CMK (cell line): ENCODE data around the gene MZT1.
"Not testable (repeated sequence)": the region's sequence is repeated elsewhere in the genome, so short reads cannot be mapped to it uniquely, and the experiment has no call there.

Experiments used
- DNase-seq: peaks from one replicate; pipeline ENCODE4 v3.0.0-alpha.2; 2010; ENCODE audit warnings: low read depth

MZT1 gene, protein sequence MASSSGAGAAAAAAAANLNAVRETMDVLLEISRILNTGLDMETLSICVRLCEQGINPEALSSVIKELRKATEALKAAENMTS

DNA sequence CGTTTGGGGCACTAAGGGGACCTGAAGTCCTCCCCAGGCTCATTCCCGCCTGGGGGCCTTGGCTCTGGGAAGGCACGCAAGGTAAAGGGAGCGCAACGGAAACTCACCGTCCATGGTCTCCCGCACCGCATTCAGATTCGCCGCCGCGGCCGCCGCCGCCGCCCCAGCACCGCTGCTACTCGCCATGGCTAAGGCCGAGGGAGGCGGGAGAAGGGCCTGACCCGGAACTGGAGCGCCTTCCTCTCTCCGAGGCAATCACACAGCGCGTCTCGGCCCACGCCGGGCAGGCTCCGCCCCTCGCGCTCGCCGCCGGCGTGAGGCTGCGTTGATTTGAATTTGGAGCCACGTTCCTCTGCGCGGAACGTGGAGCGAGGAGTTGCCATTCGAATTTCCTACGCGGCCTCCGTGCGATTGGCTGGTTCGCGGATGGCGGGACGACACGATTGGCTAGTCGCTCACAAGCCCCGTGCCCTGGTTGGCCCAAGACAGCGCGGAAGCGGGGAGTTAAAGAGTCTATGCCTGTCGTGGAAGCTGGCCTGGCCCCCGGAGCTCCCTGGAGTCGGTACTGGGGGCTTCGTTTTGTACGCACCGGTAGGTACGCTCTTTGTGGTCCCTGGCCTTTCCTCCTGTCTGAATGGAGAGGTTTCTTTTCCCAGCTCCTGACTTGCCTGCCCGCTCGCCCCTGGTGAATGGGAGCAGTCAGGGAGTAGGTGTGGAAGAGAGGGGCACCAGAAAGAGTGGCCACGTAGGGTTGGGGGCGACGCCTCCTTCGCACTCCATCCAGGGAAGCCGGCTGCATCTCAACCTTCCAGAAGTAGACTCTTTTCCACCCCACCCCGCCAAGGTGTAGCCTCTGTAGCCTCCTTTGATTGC, at the start of gene MZT1, which contains the start of gene BORA:
TSS of gene MZT1 (minus strand) at position 213 of the 873 bp plus-strand sequence. CDS start at position 186, 27 bp downstream.
TSS of gene BORA (plus strand) at position 507 of the 873 bp plus-strand sequence. CDS start 1,018 bp downstream, outside the sequence.
- peak; percentile 93 for DNase-seq

DNA sequence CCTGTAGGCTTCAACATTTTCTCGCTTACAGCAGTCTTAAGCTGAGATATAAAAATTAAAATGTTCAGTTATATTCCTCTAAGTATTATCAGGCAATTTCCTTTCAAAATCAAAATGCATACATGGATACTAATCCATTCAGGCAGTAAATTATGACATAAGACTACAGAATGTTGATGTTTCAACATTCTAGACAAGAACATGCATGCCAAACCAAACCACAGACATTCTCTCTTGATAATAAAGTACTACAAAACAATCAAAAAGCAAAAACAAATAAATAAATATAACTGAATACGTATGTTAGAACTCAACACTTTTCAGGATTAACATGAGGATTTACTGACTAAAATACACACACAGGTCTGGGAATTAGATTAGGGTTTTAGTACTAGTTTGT, 46.6 kb upstream of the MZT1 start:
- DNase-seq, result no peak

DNA sequence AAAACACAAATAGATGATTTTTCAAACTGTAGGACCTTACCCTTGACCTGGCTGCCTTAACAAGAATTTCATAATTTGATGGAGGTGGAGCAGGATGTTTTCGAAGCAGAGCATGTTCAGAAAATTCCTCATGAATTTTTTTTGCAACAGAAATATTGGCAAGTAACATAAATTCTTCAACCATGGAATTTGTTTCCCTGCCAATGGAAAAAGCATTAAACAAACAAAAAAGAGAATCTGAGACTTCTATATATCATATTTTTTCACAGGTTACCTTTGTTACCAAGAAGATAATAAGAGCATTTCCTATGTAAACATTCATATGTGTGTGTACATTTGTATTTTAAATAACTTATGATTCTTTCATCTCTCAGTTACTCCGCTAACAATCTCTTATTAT, 36.0 kb upstream of the MZT1 start:
- no peak for DNase-seq

DNA sequence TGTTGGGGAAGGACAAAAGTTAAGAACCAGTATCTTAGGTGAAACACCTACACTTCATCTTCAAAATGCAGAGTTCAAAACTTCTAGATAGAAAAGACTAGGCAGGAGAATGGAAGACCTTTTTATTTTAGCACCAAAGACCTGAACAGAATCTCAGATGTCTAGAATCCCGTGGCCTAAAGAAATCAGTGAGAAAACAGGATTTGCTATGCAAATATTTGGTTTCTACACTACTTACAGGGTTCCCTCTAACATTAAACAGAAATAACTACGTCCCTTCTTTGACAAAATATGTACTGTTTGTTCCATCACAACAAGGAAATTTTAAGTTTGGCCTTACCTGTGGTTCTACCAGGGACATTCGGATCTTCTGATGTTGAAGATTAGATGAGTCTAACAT, 32.8 kb upstream of the MZT1 start:
- DNase-seq, result no peak

DNA sequence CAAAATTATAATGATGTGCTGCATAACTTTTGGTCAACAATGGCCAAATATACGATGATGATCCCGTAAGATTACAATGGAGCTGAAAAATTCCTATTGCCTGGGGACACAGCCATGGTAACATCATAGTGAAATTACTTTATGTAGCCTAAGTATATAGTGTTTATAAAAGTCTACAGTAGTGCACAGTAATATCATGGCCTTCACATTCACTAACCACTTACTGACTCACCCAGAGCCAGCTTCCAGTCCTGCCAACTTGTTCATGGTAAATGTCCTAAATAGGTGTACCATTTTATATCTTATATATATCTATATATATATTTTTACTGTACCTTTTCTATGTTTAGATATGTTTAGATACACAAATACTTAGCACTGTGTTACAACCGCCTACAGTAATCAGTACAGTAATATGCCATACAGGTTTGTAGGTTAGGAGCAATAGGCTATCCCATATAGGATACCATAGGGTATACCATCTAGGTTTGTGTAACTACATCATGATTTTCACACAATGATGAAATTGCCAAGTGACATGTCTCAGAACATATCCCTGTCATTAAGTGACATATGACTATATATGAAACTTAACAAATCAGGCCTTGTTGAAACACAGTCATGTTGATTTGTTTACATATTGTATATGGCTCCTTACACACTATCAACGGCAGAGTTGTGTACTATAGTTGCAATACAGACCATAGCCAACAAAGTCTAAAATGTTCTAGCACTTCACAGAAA, 30.5 kb upstream of the MZT1 start:
- DNase-seq, result no peak

DNA sequence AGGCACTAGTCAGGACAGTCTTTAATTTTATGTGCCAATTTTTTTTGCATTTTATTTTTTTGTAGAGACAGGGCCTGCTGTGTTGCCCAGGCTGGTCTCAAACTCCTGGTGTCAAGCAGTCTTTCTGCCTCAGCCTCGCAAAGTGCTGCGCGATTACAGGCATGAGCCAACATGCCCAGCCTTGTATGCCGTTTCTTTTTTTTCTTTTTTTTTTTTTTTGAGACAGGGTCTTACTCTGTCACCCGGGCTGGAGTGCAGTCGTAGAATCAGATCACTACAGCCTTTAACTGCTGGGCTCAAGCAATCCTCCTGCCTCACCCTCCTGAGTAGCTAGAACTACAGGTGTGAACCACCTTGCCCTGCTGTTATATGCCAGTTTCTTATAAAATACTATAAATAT, 26.7 kb upstream of the MZT1 start:
- no peak for DNase-seq

DNA sequence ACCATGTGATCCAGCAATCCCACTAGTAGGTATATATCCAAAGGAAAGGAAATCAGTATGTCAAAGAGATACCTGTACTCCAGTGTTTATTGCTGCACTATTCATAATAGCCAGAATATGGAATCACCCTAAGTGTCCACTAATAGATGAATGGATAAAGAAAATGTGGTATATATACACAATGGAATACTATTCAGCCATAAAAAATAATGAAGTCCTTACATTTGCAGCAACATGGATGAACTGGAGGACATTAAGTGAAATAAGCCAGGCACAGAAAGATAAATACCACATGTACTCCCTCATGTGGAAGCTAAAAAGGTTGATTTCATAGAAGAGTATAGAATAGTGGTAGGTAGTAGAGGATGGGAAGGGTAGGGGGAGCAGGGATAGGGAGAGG, 23.8 kb upstream of the MZT1 start:
- no peak for DNase-seq

DNA sequence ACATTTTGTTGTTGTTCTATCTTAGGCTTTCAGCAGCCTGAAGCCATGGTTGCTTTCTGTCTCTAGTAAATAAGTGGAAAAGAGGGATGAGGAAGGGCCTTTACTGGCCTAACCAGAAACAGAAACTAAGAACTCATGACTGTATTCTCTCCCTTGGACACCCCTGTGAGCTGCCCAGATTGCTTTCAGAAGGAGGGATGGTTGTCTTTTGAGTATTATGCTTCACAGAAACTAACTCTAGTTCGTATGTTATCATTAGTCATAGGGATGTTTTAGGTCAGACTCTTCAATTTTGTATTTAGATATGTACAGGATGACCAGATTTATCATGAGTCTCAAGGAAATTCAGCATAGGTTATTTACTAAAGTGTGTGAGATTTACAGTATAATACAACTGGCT, 17.8 kb upstream of the MZT1 start:
- no peak for DNase-seq

DNA sequence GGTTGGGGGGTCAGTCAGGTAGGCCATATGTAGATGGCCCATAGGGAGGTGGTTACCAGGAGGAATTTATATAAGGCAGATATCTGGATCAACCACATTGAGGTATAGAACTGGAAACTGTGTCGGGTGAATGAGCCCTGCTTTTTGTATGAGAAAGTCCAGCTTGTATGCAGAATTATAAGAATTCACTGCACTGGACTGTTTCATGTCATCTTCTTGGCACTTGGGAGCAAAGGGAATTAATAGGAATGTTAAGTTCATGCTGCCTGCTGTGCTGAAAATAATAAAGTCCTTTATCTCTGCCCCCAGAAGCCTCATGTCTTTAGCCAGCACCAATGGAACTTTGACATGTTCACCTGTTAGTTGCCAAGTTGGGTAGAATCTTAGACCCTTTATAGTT, 12.6 kb upstream of the MZT1 start:
- DNase-seq, result no peak

DNA sequence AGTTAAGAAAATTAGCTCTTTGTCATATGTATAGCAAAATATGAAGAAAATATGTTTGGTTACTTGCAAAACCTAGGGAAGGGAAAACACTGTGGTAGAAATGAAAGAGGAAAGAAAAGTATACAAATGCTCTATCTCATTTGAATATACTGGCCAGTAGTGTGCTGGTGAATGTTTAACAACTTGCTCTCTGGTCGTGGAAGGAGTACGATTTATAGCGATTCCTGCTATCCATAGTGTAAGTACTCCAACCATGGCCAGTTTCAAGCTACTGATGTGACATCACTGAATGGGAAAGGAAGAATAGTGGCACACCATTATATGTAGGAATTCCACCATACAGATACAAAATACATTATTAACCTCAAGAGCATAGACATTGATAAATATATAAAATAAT, 9.6 kb upstream of the MZT1 start:
- no peak for DNase-seq

DNA sequence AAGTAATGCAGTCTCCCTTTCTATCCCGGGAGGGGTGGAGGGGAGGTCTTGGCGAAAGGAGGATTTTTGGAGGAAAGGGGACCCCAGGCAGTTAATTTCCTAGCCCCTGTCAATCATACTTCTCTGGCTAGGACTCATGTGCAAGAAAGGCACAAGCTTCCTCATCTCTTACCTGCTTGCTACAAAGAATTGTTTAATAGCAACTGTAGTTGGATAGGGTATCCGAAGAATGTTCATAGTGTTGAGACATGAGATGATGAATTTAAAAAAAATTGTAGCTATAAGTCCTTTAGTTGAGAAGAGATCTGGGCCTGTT, 819 bp upstream of the MZT1 start:
- no peak for DNase-seq

DNA sequence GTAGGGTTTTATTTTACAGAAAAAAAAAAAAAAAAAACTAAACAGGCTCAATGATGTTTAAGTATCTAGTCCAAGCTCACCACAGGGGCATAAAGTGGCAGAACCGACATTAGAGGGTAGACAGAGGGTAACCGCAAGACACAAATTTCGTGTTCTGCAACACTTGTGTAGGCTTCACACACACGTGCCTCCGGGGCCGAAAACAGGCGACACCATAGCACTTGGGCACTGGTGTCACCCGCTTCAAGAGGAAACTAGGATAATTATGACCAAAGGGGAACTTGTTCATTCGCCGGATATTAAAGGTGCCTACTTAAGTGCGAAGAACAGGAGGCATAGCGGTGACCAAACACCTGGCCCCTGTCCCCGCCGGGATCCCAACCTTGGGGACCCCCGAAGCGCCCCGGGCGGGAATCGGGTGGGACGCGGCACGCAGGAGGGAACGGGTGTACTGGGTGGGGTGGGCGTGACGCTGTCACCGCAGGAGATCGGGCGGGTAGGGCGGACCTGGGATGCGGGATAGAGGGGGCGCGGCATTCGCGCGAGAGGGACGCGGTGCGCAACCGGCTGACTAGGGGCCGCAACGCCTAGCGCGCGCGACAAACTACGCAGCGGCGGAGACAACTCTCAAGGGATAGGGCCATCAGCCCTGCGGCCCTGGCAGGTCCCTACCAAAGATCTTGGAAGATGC, 558 bp downstream of the MZT1 start:
- DNase-seq, result peak; percentile 49

DNA sequence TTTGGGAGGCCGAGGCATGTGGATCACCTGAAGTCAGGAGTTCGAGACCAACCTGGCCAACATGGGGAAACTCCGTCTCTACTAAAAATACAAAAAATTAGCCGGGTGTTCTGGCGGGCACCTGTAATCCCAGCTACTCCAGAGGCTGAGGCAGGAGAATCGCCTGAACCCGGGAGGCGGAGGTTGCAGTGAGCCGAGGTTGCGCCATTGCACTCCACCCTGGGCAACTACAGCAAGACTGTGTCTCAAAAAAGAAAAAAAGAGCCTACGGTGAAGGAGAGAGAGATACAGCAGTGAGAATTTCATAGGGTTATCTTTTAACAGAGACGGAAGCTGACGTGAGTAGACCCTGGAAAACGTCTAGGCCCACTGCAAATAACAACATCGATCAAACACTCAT, 1.2 kb downstream of the MZT1 start:
- DNase-seq, result not testable (repeated sequence)

DNA sequence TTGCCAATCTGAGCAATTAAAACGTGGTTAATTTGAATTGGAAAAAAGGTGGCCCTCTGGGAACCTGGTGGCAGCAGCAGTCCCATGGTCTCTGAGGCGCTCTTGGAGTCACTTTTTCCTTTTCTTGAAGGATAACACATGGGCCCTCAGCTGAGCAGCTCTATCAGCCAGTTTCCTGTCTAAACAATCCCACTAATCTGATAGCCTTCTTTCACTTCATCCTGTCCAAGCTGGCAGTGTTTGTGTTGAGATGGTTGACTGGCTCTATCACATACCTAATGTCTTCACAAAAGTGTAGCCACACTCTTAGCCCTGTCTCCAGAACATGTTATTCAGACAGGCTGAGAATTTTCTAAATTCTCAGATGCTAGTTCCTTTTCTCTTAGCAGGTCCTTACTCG, 10.7 kb downstream of the MZT1 start:
- no peak for DNase-seq

DNA sequence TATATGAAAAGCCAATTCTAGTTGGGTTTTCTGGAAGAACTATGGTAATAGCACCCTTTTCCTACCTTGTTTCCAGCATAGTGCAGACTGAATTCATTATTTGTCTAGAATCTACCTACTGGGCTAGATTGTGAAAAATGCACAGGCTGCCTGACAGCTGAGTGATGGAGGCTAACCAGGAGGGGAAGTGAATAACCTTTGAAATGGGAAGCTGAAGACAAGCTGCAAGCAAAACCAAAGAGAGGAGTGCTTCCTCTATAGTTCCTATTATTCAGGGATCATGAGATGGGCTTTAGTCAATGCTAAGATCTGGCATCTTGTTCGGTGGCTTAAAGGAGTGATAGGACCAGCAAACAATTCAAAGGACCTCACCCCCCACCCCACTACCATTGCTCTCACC, 26.9 kb downstream of the MZT1 start:
- no peak for DNase-seq

DNA sequence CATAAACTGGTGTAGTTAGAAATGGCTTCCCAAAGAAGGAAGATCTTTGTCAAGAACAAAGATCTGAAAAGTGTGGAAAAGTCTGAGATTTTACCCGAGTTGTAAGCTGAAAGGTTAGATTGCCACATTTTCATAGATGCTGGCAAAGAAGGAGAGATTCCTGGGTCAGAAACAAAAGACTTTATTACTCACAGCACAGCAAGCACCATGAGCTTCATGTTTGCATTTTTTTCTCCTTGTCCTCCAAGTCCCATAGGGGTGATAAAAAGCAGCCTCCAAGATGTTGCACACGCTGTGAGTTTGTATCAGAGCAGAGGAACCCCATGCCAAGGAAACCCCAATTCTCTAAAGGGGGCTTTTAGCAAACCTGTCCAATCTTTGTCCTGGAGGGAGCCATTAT, 29.3 kb downstream of the MZT1 start:
- DNase-seq, result no peak

DNA sequence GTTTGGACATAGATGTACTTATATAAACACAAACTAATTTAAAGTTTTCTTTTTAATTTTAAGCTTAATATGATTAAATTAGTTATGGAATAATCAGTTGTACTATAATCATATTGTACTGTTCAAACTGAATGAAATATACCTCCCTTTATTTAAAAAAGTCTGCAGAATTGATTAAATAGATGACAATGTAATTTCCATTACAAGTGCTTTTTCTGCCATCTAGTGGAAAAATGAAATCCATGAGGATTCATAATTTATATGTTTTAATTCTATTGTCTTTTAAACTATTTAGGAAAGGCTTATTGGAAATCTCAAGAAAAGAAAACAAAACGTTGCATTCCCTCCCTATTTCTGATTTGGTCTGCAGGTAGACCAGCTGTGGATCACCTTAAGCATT, 30.9 kb downstream of the MZT1 start:
- DNase-seq, result no peak

DNA sequence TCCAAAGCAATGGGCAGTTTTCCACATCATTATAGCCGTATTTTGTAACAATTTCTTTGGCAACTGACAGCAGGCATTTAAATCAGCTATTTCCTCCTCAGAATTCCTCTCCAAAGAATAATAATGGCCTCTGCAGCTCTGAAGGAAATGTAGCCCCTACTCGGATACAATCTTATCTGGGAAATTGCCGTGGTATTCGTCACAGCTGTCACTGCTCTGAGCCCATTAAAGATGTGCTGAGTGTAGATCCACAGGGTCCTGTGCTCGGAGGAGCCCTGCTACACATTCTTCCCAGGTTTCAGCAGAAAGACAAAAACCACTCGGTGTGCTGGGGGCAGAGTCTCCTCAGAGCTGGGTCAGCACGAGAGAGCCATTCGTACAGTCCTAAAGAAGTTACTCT, 33.1 kb downstream of the MZT1 start:
- DNase-seq, result no peak

DNA sequence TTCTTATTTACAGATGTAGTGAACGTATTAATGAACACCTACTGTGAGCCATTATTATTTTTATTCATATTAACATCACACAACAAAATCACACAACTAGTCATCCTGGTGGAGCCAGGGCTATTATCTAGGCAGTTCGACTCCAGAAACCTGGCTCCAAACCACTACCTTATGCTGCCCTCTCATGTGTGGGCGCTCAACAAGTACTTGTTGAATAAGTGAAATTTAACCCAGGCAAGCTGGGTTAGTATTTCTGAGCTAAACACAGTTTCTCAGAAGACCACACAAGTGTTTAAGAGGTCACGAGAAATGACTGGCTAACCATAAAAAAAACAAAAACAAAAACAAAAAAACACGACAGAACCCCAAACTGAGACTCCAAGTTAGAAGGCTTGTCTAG, 33.6 kb downstream of the MZT1 start:
- DNase-seq, result no peak

DNA sequence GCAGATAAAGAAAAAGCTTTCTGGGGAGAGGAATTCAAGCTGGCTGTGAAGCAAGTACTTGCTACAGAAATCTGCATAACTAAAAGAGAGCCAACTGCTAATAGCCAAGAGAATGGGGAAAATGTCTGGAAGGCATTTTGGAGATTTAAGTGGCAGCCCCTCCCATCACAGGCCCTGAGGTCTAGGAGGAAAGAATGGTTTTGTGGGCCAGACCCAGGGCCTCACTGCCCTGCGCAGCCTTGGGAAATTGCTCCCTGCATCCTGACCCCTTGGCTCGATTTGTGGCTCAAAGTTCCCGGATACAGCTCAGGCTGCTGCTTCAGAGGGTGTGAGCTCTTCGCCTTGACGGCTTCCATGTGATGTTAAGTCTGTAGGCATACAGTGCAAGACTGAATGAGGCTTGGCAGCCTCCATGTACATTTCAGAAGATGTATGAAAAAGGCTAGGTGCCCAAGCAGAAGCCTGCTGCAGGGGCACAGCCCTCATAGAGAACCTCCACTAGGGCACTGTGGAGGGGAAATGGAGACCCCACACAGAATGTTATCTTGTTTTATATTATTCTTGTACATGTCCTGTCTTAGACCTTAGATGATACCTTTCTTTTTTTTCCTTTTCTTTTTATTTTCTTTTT, 34.4 kb downstream of the MZT1 start:
- no peak for DNase-seq

DNA sequence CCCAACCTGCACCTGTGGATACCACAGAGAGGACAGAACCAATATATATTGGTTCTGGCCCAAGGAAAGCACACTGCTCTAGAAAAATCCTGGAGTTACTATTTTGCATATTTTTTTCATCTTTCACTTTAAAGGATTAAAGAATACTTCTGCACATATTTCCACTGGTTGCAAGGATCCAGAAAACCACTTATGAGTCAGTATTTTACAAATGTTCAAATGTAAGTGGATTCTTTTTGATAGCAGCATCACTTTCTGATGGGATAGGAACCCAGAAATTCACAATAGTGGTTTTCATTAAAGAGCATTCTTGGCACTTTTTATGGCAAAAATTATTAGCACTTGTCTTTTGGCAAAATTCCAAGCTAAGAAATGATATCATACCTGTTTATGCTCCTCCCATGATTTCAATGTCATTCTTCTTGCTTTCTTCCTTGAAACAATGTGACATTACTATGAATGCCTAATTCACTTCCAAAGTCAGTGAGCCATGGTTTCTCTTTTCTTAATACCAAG, 38.2 kb downstream of the MZT1 start:
- no peak for DNase-seq

DNA sequence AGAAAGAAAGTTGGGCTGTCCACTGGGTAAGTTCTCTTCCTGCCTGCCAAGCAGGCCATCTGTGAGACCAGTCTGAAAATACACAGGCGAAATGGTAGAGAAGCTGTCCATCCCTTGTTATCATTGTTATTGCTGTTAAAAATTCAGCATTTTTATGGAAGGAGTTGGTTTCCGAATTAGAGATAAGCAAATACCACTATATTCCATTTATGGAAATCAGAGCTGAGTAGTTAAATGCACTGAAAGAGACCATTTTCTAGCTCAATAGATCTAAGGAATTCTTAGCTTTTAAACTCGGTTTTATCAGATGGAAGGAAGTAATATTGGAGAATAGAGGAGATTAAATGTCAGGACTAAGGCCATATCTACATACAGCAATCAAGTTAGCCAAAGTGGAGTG, 40.7 kb downstream of the MZT1 start:
- DNase-seq, result no peak
